ENCODE results near the gene OLFML1.

OLFML1 gene

DNA sequence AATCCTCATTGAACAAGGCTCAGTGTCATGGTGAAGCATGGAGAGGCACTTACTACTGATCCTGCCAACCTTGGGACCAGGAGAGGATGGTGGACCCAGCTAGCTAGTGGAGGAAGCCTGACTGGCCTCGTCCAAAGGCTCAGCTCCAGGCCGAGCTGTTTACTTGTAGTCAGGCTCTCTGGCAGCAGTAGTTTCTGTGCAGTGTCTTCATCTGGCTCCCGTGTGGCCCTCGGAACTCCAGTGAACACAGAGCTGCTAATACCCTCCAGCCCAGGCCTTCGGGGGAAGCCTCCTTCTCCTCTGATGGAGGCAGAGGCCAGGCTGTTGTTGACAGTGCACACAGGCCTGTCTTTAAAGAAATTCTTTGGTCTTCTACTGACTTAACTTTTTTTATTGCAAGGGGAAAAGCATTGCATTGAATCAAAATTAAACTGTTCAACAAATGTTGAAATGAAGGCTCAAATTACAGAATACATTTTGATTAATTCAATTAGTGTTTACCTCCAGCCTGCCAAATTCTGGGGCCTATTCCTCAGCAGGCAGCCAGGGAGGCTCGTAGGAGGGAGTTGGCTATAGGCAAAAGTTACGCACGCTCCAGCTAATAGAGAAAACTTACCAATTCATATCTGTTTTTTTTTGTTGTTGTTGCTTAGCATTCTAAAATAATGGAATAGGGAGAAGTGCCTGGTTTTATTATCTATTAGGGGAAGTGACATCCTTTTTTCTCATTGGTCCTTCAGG, 47.3 kb downstream of the OLFML1 start:
- no peak for DNase-seq (ENCODE audit: low read depth in 2 of 2)

DNA sequence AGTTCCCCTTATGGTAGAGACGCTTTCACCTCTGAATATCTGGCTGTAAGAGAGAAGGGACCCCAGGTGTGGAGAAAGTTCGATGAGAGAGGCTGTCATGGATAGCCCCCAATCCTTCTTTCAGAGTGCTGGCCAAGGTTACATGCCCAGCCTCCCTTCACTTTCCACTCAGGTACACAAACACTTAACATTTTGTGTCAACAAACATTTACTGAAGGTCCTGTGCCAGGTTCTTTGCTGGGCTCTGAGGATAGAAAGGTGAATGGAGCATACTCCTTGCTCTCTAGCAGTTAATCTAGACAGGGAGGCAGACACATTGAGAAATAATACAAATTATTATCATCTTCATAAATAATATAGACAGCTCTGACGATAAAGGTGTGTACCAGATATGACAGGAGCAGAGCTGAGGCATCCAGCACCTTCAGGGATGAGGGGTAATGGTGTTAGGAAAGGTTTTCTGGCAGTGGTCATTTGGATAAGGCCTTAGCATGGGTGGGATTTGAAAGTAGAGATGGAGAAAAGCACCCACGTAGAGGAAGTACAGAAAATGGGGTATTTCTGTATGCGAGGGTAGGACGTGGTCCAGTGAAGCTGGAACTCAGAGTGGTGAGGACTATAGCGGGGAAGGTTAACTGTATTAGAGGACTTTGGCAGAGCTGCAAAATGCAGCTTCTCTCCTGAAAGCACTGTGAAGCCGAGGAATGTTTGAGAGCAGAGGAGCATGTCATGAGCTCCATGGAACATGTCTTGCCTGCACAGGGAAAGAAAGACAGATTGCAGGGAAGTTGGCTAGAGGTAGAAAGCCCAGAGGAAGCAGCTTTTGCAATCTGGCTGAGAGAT, 48.1 kb downstream of the OLFML1 start:
- no peak for DNase-seq (ENCODE audit: low read depth in 2 of 2)

DNA sequence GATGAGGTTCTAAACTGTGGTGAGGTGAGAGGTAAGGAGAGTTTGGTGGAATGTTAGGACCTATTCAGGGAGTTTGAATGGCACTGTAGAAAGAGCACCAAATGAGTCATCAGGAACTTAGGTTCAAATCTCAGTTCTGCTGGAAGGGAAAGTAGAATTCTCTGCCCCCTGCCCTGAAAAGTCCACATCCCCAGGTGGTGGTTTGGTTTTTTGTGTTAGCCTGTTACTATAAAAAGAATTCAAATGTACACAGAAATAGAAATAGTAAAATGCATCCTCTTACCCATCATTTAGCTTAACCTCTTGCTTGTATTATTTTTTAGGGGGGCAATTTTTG, 48.7 kb downstream of the OLFML1 start:
- DNase-seq (ENCODE audit: low read depth in 2 of 2): no peak

GRCh38 chr11:7536100-7536499, 50.8 kb downstream of the OLFML1 start:
- no peak for DNase-seq (ENCODE audit: low read depth in 2 of 2)

- DNase-seq (ENCODE audit: low read depth in 2 of 2): no peak
Measured at GRCh38 chr11:7537265-7537664, 52.0 kb downstream of the OLFML1 start.

- DNase-seq (ENCODE audit: low read depth in 2 of 2): no peak
Measured at GRCh38 chr11:7538031-7538430, 52.7 kb downstream of the OLFML1 start.

- no peak for DNase-seq (ENCODE audit: low read depth in 2 of 2)
Measured at GRCh38 chr11:7538466-7539454, 53.5 kb downstream of the OLFML1 start.

- no peak for DNase-seq (ENCODE audit: low read depth in 2 of 2)
Measured at GRCh38 chr11:7540830-7541555, 55.7 kb downstream of the OLFML1 start.

DNA sequence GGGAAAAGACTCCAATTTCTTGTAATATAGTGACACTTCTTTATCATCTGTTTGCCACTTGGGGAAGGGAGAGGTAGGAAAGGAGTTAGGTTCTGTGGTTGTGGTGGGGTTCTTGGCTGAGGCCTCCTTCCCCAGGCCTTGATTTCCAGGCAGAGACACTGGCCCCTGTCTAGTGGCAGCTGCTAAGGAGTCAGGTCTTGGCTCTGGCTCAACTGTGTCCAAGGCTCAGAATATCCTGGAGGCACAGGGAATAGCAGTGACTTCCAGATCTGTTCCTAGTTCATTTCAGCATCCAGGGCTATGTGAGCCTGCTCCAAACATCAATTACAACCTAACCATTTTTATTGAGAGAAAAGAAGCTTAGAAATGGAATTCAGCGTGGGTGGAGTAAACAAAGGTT, 58.0 kb downstream of the OLFML1 start:
- DNase-seq (ENCODE audit: low read depth in 2 of 2): no peak

- DNase-seq (ENCODE audit: low read depth in 2 of 2): no peak
Measured at GRCh38 chr11:7544021-7544420, 58.7 kb downstream of the OLFML1 start.

DNA sequence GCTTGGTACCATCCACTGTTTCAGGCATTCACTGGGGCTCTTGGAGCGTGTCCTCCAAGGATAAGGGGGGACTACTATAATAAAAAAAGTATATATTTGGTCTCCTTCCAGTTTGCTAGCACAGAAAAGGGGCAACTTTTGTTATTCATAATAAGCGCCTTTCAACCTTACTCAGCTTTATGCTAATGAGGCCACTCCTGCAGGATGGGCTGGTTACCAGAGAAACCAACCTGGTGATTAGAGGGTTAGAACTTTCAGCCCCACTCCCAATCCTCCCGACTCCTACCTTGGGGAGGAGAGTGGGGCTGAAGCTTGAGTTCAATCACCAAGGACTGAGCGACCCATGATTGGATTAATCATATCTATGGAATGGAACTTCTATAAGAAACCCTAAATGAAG, 60.3 kb downstream of the OLFML1 start:
- DNase-seq (ENCODE audit: low read depth in 2 of 2): no peak

- no peak for DNase-seq (ENCODE audit: low read depth in 2 of 2)
Measured at GRCh38 chr11:7546324-7546791, 61.1 kb downstream of the OLFML1 start.

GRCh38 chr11:7547687-7548086, 62.4 kb downstream of the OLFML1 start:
- no peak for DNase-seq (ENCODE audit: low read depth in 2 of 2)

- peak in 1 of 2 donors; percentile 9 for DNase-seq (ENCODE audit: low read depth in 2 of 2)
Measured at GRCh38 chr11:7548659-7549274, 63.5 kb downstream of the OLFML1 start.

DNA sequence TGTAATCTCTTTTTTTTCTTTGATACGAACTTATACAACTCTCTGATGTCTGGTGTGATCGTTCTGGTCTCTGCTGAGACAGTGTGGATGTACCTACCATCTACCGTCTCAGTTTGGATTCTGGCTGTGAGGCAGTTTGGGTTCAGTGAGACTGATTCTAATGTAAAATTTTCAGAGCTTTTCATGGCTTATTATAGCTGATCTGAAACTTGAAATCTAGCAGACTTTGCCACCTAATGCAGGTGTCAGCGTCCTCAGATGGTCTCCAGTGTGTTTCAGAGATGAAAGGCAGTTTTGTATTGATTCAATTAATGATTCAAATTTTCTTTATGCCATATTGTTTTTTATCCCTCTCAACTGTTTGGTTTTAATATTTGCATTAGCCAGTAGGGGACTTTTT, 64.4 kb downstream of the OLFML1 start:
- DNase-seq (ENCODE audit: low read depth in 2 of 2): no peak

- DNase-seq (ENCODE audit: low read depth in 2 of 2): no peak
Measured at GRCh38 chr11:7551571-7551970, 66.3 kb downstream of the OLFML1 start.

GRCh38 chr11:7552666-7553065, 67.4 kb downstream of the OLFML1 start:
- DNase-seq (ENCODE audit: low read depth in 2 of 2): no peak

- no peak for DNase-seq (ENCODE audit: low read depth in 2 of 2)
Measured at GRCh38 chr11:7555052-7555699, 69.9 kb downstream of the OLFML1 start.

DNA sequence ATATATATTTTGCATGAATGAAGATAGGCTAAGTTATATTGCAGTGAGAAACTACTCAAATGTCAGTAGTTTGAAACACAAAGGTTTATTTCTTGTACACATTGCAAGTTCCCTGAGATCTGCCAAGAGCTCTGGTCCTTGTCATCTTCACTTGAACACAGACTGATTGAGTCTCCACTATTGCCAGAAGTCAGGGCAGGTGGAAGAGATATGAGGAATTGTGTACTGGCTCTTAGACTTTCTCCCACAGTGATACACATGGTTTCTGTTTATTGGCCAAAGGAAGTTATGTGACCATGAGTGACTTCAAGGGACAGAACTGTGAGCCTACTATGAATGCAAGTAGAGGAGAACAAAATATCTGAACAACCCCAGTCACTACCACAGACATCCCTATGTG, 72.7 kb downstream of the OLFML1 start:
- DNase-seq (ENCODE audit: low read depth in 2 of 2): no peak

All from stimulated activated CD8-positive, alpha-beta memory T cell treated with anti-CD3 and anti-CD28 coated beads, Interleukin-2, amount 100 ng/mL, for 48 hours (primary cell).